Loucy (cell line): ENCODE measurements around the gene ZNRF3.
A peak's percentile ranks its signal among the peaks of the same experiment; 100 is the strongest.

Source experiments
- H2AFZ ChIP-seq: fragments of 200-600 bp; sonication (generic); 2 replicates; pipeline ENCODE4 v1.6.0; 2016; ENCODE audit warnings: antibody characterized with exemption, mild to moderate bottlenecking, low read length, moderate library complexity
- H3F3A ChIP-seq: fragments of 200-600 bp; 2 replicates; pipeline ENCODE4 v1.6.0; 2016; ENCODE audit warnings: antibody characterized with exemption, low read depth, mild to moderate bottlenecking
- H3K27me3 ChIP-seq: fragments of 200-600 bp; sonication (generic); 2 replicates; pipeline ENCODE4 v1.6.1; 2014; ENCODE audit warnings: low read length, mild to moderate bottlenecking; ENCODE audit not compliant: insufficient read depth, poor library complexity, severe bottlenecking
- H3K36me3 ChIP-seq: fragments of 200-600 bp; sonication (generic); 2 replicates; pipeline ENCODE4 v1.6.1; 2016; ENCODE audit warnings: low read length; ENCODE audit not compliant: insufficient read depth
- H3K4me1 ChIP-seq: fragments of 200-600 bp; sonication (generic); 2 replicates; pipeline ENCODE4 v1.5.1; 2014; ENCODE audit warnings: low read length, mild to moderate bottlenecking; ENCODE audit not compliant: insufficient read depth, poor library complexity, severe bottlenecking
- H3K4me2 ChIP-seq: fragments of 200-600 bp; sonication (generic); 2 replicates; pipeline ENCODE4 v1.6.0; 2014; ENCODE audit warnings: antibody characterized with exemption, low read length, low read depth, mild to moderate bottlenecking; ENCODE audit not compliant: poor library complexity, severe bottlenecking
- H3K4me3 ChIP-seq: fragments of 200-600 bp; sonication (generic); 2 replicates; pipeline ENCODE4 v1.5.1; 2014; ENCODE audit warnings: low read length, mild to moderate bottlenecking, mixed read lengths; ENCODE audit not compliant: poor library complexity, severe bottlenecking
- H3K79me2 ChIP-seq: fragments of 200-600 bp; sonication (generic); 2 replicates; pipeline ENCODE4 v1.6.1; 2014; ENCODE audit warnings: low read length; ENCODE audit not compliant: insufficient read depth
- H3K9ac ChIP-seq: fragments of 200-600 bp; sonication (generic); 2 replicates; pipeline ENCODE4 v1.6.0; 2014; ENCODE audit warnings: mild to moderate bottlenecking, low read depth, low read length, moderate library complexity; ENCODE audit not compliant: poor library complexity, severe bottlenecking
- H3K9me2 ChIP-seq: fragments of 200-600 bp; sonication (generic); replicated peaks from 2 replicates; pipeline ENCODE4 v1.6.1; 2016; ENCODE audit warnings: low read depth, low read length, mixed read lengths
- H3K9me3 ChIP-seq: fragments of 200-600 bp; sonication (generic); 2 replicates; pipeline ENCODE4 v1.6.1; 2014; ENCODE audit warnings: mild to moderate bottlenecking, antibody characterized with exemption, low read length, low read depth; ENCODE audit not compliant: insufficient read depth
- H4K20me1 ChIP-seq: fragments of 200-600 bp; sonication (generic); 2 replicates; pipeline ENCODE4 v1.6.0; 2014; ENCODE audit warnings: antibody characterized with exemption, low read length, mild to moderate bottlenecking; ENCODE audit not compliant: insufficient read depth, poor library complexity, severe bottlenecking
- CTCF ChIP-seq: fragments of 200-600 bp; sonication (generic); conservative IDR thresholded peaks from 2 replicates; pipeline ENCODE4 v1.5.1; 2014; ENCODE audit warnings: mild to moderate bottlenecking, antibody characterized with exemption, low read length
- EZH2phosphoT487 ChIP-seq: fragments of 200-600 bp; IDR thresholded peaks from 2 replicates; pipeline ENCODE4 v1.6.1; 2018; ENCODE audit warnings: antibody characterized with exemption, mild to moderate bottlenecking, moderate library complexity, borderline replicate concordance

Gene ZNRF3

DNA sequence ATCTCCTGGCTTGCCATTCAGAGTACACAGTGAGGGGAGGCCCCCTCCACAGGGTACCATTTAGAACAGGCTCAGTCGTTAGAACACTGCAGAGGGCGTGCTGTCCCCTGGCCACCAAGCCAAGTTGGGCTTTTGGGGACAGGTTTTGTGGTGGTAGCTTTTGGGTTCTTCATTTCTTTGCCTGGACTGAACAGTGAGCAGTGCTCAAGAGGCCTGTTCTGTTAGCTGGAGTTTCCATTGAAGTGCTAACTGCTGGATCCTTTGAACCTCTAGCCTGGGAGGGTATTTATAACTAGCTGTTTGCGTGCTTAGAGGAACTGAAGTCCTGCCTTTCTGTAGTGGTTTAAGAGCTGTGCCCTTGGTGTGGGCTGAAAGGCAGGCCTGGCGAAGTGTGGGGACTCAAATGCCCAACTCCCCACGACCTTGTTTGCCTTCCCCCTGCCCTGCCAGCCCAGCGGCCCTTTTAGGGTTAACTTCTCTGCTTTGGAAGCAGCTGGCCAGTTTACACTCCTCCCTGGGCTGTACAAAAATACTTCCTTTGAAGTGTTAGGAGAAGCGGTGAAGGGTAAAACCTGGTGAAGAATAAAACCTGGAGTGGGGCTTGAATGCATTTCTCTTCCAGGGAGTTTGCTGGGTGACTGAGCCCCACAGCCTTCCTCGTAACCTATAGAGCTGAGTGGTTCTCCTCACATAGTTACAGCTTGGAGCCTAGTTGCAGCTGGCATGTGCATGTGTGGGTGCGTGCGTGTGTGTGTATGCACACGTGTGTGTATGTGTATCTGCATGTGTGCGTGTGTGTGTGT is 34.6 kb downstream of the ZNRF3 start:
- peaks cover 57% of the 10 kb centered on the region for H3K79me2 ChIP-seq

GRCh38 chr22:28918550-28919271 is 35.3 kb downstream of the ZNRF3 start:
- H3K9me2 ChIP-seq: no peaks in the 10 kb centered on the region
- peak overlapping the region; percentile 49 for H3K9ac ChIP-seq
- no peak overlapping the region for H3K4me3 ChIP-seq
- TF ChIP-seq CTCF: no peak
- TF ChIP-seq EZH2phosphoT487: no peak
- H3K36me3 ChIP-seq: no peaks in the 10 kb centered on the region
- H4K20me1 ChIP-seq: peaks cover 7% of the 10 kb centered on the region
- H3K4me2 ChIP-seq: peak overlapping the region; percentile 74
- no peaks in the 10 kb centered on the region for H3F3A ChIP-seq
- H3K27me3 ChIP-seq: no peaks in the 10 kb centered on the region
- H3K4me1 ChIP-seq: peaks cover 49% of the 10 kb centered on the region
- H2AFZ ChIP-seq: no peak overlapping the region
- peaks cover 57% of the 10 kb centered on the region for H3K79me2 ChIP-seq
- H3K9me3 ChIP-seq: no peaks in the 10 kb centered on the region

More for the DNA sequence above, 34.6 kb downstream of the ZNRF3 start:
- peak overlapping the region; percentile 74 for H3K4me2 ChIP-seq
- peak overlapping the region; percentile 49 for H3K9ac ChIP-seq
- TF ChIP-seq CTCF (no peak), EZH2phosphoT487 (no peak)
- H3K9me3 ChIP-seq: no peaks in the 10 kb centered on the region
- H3K4me3 ChIP-seq: peak overlapping the region; percentile 56
- H4K20me1 ChIP-seq: peaks cover 7% of the 10 kb centered on the region
- peaks cover 53% of the 10 kb centered on the region for H3K4me1 ChIP-seq
- H3K36me3 ChIP-seq: no peaks in the 10 kb centered on the region
- H3K27me3 ChIP-seq: no peaks in the 10 kb centered on the region
- no peaks in the 10 kb centered on the region for H3K9me2 ChIP-seq
- H3F3A ChIP-seq: no peaks in the 10 kb centered on the region
- H2AFZ ChIP-seq: no peak overlapping the region

GRCh38 chr22:28920757-28921584 is 37.6 kb downstream of the ZNRF3 start:
- H3K27me3 ChIP-seq: no peaks in the 10 kb centered on the region
- H3K9me2 ChIP-seq: no peaks in the 10 kb centered on the region
- no peaks in the 10 kb centered on the region for H3F3A ChIP-seq
- peaks cover 7% of the 10 kb centered on the region for H4K20me1 ChIP-seq
- peak overlapping the region; percentile 43 for H3K4me2 ChIP-seq
- no peak for TF ChIP-seq EZH2phosphoT487
- TF ChIP-seq CTCF: no peak
- no peaks in the 10 kb centered on the region for H3K36me3 ChIP-seq
- no peaks in the 10 kb centered on the region for H3K9me3 ChIP-seq
- no peak overlapping the region for H3K9ac ChIP-seq
- H3K4me3 ChIP-seq: no peak overlapping the region
- no peak overlapping the region for H2AFZ ChIP-seq
- H3K4me1 ChIP-seq: peaks cover 52% of the 10 kb centered on the region
- H3K79me2 ChIP-seq: peaks cover 55% of the 10 kb centered on the region
